ENCODE data around the gene RTP5.
"Not testable (repeated sequence)": the region's sequence is repeated elsewhere in the genome, so short reads cannot be mapped to it uniquely, and the experiment has no call there.

Gene RTP5

GRCh38 chr2:241870081-241870541 lies 582 bp downstream of the RTP5 start:
- no peak overlapping the region for H3K4me3 ChIP-seq (ENCODE audit: low read depth, low read length)

DNA sequence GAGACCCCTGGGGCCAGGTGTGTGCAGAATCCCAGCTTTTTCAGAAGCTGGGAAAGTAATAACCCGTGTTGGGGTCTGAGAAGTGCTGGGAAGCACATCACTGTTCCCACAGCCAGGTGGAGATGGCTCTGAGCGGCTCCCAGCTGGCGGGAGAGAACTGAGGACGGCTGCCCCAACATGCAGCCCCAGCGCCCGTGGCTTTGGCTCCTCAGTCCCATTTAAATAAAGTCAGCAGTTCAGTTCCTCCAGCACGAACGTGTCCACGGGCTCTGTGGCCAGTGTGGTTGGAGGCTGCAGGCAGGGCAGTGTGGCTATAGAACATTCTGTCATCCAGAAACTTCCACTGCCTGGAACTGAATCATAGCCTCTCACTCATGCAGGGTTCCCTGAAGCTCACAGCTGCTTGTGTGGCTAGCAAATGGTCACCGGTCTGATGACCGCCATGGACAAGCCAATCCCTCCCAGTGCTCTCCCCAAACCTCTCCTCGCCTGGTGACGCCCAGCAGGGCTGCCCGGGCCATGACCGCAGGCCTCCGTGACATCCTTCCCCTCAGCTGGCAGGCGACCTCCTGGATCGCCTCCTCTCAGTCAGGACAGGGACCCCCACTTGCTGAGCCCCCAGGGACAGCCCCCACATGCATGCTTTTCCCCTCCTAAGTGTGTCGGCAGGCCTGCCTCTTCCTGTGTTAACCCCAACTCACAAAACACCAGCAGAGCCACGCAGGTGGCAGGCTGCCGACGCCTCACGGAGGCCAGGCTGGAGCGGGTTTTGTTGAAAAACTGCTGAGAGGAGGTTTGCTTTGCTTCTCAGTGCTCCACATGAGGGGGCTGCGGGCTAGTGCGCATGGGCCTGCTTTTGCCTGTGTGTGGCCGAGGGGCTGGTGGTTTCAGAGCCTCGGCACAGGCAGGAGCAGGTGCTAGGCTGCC lies 1.3 kb downstream of the RTP5 start:
- H3K4me3 ChIP-seq (ENCODE audit: low read depth, low read length), result no peak overlapping the region

DNA sequence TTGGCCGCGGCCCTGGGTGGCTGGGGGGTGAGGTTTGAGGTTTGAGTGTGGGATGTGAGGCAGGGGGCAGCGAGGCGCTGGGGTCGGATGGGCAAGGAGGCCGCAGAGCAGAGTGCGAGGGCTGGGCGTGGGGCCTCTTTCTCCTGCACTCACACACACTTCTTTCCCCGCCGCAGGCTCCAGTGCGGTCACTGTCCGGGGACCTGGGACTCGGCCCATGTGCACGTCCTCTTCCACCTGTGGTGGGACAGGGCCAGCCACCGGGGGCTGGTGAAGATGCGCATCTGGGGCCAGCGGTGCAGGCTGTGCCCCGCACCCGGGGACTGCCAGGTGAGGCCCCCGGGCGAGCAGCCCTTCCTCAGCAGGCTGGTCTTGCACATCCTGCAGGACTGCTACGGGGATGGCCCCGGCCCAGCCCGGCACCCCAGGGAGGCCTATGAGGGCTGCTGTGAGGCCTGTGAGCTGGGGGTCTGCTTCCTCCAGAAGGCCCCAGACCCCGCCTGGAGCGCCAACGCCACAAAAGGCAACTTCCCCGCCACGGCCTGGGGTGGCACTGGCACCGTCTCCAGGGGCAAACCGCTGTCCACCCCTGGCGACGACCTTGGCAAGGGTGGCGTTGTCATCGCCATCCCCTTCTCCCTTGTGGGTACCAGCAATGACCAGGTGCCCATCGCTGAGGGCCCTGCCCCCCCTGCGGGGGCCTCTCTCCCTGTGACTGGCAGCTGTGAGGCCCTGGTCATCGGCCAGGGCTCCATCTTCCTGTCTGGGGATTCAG lies 2.2 kb downstream of the RTP5 start:
- H3K4me3 ChIP-seq (ENCODE audit: low read depth, low read length), result no peak overlapping the region

GRCh38 chr2:241872313-241872642 lies 2.7 kb downstream of the RTP5 start:
- H3K4me3 ChIP-seq (ENCODE audit: low read depth, low read length), result no peak overlapping the region

GRCh38 chr2:241873081-241873802 lies 3.7 kb downstream of the RTP5 start:
- H3K4me3 ChIP-seq (ENCODE audit: low read depth, low read length), result no peak overlapping the region

GRCh38 chr2:241873803-241874110 lies 4.2 kb downstream of the RTP5 start:
- H3K4me3 ChIP-seq (ENCODE audit: low read depth, low read length), result no peak overlapping the region

- H3K4me3 ChIP-seq (ENCODE audit: low read depth, low read length), result no peak overlapping the region
Measured at GRCh38 chr2:241874277-241874925, 4.9 kb downstream of the RTP5 start.

GRCh38 chr2:241875754-241876527 lies 6.4 kb downstream of the RTP5 start:
- H3K4me3 ChIP-seq (ENCODE audit: low read depth, low read length), result not testable (repeated sequence)

DNA sequence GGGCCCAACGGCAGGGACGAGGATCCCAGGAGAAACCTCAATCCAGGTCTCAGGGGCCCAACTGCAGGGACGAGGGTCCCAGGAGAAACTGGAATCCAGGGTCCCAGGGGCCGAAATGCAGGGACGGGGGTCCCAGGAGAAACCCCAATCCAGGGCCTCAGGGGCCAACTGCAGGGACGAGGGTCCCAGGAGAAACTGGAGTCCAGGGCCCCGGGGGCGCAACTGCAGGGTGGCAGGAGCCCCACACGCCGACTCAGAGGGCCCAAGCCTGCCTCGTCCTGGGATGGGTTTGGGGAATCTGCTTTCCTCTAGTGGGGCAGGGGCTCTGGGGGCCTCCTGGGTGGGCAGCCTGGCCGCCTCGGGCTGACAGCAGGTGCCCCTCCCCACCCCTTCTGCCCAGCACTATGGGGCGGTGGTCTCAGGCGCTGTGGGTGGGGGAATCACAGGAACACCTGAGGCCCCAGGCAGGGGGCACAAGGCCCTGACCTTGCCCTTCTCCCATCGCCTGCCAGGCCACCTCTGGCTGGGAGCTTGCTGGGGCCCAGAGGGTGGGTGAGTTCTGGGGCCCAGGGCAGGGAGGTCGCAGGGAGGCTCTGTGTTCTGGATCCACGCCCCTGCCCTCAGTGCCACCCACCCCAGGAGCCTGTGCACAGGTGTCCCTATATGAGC lies 7.1 kb downstream of the RTP5 start:
- H3K4me3 ChIP-seq (ENCODE audit: low read depth, low read length), result no peak overlapping the region

- H3K4me3 ChIP-seq (ENCODE audit: low read depth, low read length), result no peak overlapping the region
Measured at GRCh38 chr2:241877197-241877685, 7.7 kb downstream of the RTP5 start.

DNA sequence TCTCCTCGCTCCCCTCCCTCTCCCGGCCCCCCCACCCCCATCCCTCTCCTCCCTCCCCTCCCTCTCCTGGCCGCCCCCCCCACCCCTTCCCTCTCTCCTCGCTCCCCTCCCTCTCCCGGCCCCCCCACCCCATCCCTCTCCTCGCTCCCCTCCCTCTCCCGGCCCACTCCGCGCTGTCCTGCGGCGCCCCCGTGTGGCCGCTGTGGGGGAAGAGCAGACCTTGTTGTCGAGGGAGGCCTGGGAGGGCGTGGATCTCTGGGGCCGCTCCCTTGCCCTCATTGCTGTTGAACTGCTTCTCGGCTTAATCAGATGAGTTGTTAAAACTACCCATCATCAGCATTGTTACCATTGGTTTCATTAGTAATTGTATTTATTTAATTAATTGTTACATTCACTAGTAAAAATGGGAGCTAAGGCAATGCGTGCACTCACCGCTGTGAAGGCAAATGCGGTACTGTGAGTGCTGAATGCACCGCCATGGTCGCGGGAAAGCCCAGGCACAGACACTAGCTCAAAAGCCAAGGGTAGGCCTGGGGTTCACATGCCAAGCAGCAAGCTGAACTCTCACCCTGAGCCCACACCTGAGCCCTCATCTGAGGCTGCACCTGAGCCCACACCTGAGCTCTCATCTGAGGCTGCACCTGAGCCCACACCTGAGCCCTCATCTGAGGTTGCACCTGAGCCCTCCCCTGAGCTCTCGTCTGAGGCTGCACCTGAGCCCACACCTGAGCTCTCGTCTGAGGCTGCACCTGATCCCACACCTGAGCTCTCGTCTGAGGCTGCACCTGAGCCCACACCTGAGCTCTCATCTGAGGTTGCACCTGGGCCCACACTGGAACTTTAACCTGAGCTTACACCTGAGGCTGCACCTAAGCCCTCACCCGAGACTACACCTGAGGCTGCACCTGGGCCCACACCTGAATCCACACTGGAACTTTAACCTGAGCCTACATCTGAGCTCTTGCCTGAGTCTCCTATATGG lies 8.8 kb downstream of the RTP5 start:
- H3K4me3 ChIP-seq (ENCODE audit: low read depth, low read length), result no peak overlapping the region

GRCh38 chr2:241879326-241879725 lies 9.8 kb downstream of the RTP5 start:
- H3K4me3 ChIP-seq (ENCODE audit: low read depth, low read length), result no peak overlapping the region

- peak overlapping the region; percentile 63 for H3K4me3 ChIP-seq (ENCODE audit: low read depth, low read length)
Measured at GRCh38 chr2:241880311-241881073, 11.0 kb downstream of the RTP5 start.

DNA sequence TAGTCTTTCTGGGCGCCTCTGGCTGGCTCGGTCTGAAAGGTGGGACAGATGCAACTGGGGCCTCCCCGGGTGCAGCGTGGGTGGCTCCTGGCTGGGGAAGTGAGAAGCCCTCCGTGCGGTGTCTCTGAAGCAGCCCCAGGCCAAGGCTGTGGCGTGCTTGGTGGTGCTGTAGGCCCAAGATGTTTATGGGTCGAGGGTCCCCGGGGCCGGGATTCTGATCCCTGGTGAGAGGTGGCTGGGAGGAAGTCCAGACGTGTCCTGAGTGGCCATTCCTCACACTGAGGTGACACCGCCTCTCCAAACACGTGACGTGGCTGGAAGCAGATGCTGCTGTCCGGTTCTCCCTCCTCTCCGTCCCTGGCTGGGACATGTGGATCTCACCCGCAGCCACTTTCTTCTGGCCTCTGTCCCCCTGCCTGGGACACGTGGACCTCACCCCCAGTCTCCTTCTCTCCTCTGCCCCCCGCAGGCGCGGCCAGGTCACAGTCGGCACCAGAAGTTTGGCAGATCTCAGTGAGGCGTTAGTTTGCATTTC lies 12.6 kb downstream of the RTP5 start:
- H3K4me3 ChIP-seq (ENCODE audit: low read depth, low read length), result peak overlapping the region; percentile 17

GRCh38 chr2:241884951-241885290 lies 15.4 kb downstream of the RTP5 start:
- H3K4me3 ChIP-seq (ENCODE audit: low read depth, low read length), result no peak overlapping the region

DNA sequence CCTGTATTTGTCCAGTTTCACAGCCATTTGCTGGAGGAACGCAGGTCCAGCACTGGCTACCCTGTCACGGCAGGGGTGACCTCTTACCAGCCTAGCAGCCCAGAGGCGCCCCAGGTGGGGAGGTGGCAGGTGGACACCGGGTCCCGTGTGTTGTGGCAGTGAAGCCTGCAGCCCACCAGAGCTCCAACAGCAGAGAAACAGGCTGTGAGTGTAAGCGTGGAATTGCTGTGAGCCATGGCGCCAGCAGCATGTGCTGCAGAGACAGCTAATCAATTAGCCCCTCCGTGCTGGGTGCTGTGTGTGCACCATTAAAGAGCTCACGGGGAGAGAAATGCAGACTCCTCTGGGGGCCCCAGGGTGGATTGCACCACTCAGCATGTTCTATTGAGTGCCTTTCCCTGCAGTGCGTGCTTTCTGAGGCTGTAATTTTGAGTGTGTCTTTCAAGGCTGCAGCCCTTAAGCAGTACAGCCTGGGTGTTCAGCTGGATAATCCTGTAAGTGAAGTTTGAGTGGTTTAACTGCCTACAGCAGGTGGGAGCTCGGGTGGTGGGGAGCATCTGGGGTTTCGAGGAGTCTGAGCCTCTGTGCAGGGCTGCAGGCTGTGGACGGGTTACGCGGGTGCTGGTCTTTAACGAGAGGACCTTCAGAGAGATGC lies 15.9 kb downstream of the RTP5 start:
- no peak overlapping the region for H3K4me3 ChIP-seq (ENCODE audit: low read depth, low read length)
